Loucy (cell line): ENCODE measurements around the gene GPHA2.

ENCODE experiments used
- H2AFZ ChIP-seq: fragments of 200-600 bp; sonication (generic); 2 replicates; pipeline ENCODE4 v1.6.0; 2016; ENCODE audit warnings: antibody characterized with exemption, mild to moderate bottlenecking, low read length, moderate library complexity
- H3F3A ChIP-seq: fragments of 200-600 bp; 2 replicates; pipeline ENCODE4 v1.6.0; 2016; ENCODE audit warnings: antibody characterized with exemption, low read depth, mild to moderate bottlenecking
- H3K27me3 ChIP-seq: fragments of 200-600 bp; sonication (generic); 2 replicates; pipeline ENCODE4 v1.6.1; 2014; ENCODE audit warnings: low read length, mild to moderate bottlenecking; ENCODE audit not compliant: insufficient read depth, poor library complexity, severe bottlenecking
- H3K36me3 ChIP-seq: fragments of 200-600 bp; sonication (generic); 2 replicates; pipeline ENCODE4 v1.6.1; 2016; ENCODE audit warnings: low read length; ENCODE audit not compliant: insufficient read depth
- H3K4me1 ChIP-seq: fragments of 200-600 bp; sonication (generic); 2 replicates; pipeline ENCODE4 v1.5.1; 2014; ENCODE audit warnings: low read length, mild to moderate bottlenecking; ENCODE audit not compliant: insufficient read depth, poor library complexity, severe bottlenecking
- H3K4me2 ChIP-seq: fragments of 200-600 bp; sonication (generic); 2 replicates; pipeline ENCODE4 v1.6.0; 2014; ENCODE audit warnings: antibody characterized with exemption, low read length, low read depth, mild to moderate bottlenecking; ENCODE audit not compliant: poor library complexity, severe bottlenecking
- H3K4me3 ChIP-seq: fragments of 200-600 bp; sonication (generic); 2 replicates; pipeline ENCODE4 v1.5.1; 2014; ENCODE audit warnings: low read length, mild to moderate bottlenecking, mixed read lengths; ENCODE audit not compliant: poor library complexity, severe bottlenecking
- H3K79me2 ChIP-seq: fragments of 200-600 bp; sonication (generic); 2 replicates; pipeline ENCODE4 v1.6.1; 2014; ENCODE audit warnings: low read length; ENCODE audit not compliant: insufficient read depth
- H3K9ac ChIP-seq: fragments of 200-600 bp; sonication (generic); 2 replicates; pipeline ENCODE4 v1.6.0; 2014; ENCODE audit warnings: mild to moderate bottlenecking, low read depth, low read length, moderate library complexity; ENCODE audit not compliant: poor library complexity, severe bottlenecking
- H3K9me2 ChIP-seq: fragments of 200-600 bp; sonication (generic); replicated peaks from 2 replicates; pipeline ENCODE4 v1.6.1; 2016; ENCODE audit warnings: low read depth, low read length, mixed read lengths
- H3K9me3 ChIP-seq: fragments of 200-600 bp; sonication (generic); 2 replicates; pipeline ENCODE4 v1.6.1; 2014; ENCODE audit warnings: mild to moderate bottlenecking, antibody characterized with exemption, low read length, low read depth; ENCODE audit not compliant: insufficient read depth
- H4K20me1 ChIP-seq: fragments of 200-600 bp; sonication (generic); 2 replicates; pipeline ENCODE4 v1.6.0; 2014; ENCODE audit warnings: antibody characterized with exemption, low read length, mild to moderate bottlenecking; ENCODE audit not compliant: insufficient read depth, poor library complexity, severe bottlenecking
- CTCF ChIP-seq: fragments of 200-600 bp; sonication (generic); conservative IDR thresholded peaks from 2 replicates; pipeline ENCODE4 v1.5.1; 2014; ENCODE audit warnings: mild to moderate bottlenecking, antibody characterized with exemption, low read length
- EZH2phosphoT487 ChIP-seq: fragments of 200-600 bp; IDR thresholded peaks from 2 replicates; pipeline ENCODE4 v1.6.1; 2018; ENCODE audit warnings: antibody characterized with exemption, mild to moderate bottlenecking, moderate library complexity, borderline replicate concordance

The GPHA2 gene

DNA sequence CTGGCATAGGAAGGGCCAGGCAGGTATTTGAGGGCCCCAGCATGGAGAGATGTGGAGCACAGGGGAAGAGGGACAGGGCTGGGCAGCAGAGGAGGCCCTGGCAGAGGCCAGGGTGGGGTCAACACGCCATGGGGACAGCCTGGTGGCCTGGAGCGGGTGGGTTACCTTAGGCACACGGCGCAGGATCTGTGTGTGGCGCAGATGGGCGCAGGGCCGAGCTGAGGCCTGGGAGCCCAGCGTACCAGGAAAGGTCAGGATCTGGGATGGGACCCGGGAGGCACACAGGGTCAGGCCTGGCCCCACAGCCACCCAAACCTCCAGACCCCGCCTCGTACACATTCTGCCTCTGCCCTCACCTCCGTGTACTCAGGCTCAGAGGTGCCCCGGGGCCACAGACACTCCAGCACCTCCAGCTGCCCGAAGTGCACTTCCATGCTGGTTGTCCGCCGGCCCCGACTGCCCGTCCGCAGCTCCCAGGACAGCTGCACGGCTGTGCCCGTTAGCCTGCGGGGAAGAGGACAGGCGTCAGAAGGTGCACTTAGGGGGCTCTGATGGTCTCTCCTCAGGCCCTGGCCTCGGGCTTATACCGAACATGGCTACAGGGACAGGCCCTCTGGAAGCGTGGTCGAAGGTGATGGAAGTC lies 25.1 kb downstream of the GPHA2 start:
- Histone ChIP-seq H2AFZ (no peak overlapping the region), H3K27me3 (no peaks in the 10 kb centered on the region), H3K9ac (no peak overlapping the region), H3K9me3 (no peaks in the 10 kb centered on the region), H3K36me3 (peaks cover 6% of the 10 kb centered on the region; the same call in 1 of the 2 replicates), H3F3A (no peaks in the 10 kb centered on the region), H3K4me1 (peaks cover 3% of the 10 kb centered on the region), H3K9me2 (no peaks in the 10 kb centered on the region), H3K4me2 (no peak overlapping the region), H4K20me1 (no peaks in the 10 kb centered on the region), H3K79me2 (peaks cover 6% of the 10 kb centered on the region; the same call in 1 of the 2 replicates), H3K4me3 (no peak overlapping the region)
- no peak for TF ChIP-seq CTCF
- TF ChIP-seq EZH2phosphoT487: no peak

DNA sequence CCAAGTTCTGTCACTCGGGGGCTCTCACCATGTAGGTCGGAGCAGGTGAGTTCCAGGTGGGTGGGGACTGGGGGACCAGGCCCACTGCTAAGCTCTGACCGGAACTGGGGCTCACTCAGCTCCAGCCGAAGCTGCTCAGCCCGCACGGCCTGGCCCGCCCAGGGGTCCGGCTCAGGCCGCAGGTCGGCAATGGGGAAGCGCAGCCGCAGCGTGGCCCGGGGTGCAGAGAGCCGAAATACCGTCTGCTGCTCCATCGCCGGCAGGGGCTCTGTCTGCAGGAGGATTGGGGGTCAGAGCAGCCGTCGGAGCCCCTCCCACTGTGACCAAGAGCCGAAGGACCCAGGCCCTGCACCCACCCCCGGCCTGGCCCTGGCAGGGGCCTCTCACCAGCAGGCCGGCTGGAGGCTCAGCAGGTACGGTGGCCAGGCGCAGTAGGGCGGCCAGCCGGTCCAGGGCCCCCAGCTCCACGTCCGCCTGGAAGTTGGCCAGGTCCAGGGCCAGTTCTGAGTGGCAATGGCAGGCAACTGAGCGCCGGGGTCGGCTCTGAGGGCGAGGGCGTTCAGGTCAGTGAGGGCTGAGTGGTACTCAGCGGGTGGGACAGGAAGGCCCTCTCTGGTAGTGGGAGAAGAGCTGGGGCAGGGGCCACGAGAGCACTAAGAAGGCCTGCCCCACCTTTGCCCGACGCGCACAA lies 25.9 kb downstream of the GPHA2 start:
- H3K9ac ChIP-seq: no peak overlapping the region
- H3F3A ChIP-seq: no peaks in the 10 kb centered on the region
- no peak overlapping the region for H3K4me2 ChIP-seq
- no peaks in the 10 kb centered on the region for H3K27me3 ChIP-seq
- no peaks in the 10 kb centered on the region for H3K9me2 ChIP-seq
- TF ChIP-seq EZH2phosphoT487: no peak
- no peak for TF ChIP-seq CTCF
- no peaks in the 10 kb centered on the region for H3K9me3 ChIP-seq
- no peaks in the 10 kb centered on the region for H4K20me1 ChIP-seq
- no peak overlapping the region for H3K4me3 ChIP-seq
- H2AFZ ChIP-seq: no peak overlapping the region
- H3K79me2 ChIP-seq: no peaks in the 10 kb centered on the region
- H3K36me3 ChIP-seq: peaks cover 11% of the 10 kb centered on the region; the same call in 1 of the 2 replicates
- H3K4me1 ChIP-seq: no peaks in the 10 kb centered on the region

DNA sequence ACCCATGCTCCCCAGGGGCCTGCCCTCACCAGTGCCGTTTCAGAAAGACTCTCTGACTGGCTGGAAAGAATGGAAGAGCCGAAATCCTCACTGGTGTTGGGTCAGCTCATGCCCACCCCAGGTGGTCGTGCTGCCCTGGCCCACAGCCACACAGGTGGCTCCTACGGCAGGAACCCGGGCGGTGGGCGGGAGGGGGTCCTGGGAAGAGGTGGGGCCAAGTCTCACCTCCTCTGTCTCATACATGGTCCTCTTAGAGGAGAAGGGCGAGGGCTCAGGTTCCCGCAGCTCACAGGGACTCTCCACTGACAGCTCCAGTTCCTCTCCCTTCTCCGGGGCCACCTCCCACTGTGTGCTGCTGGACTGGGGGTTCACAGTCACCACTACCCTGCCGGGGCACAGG lies 26.9 kb downstream of the GPHA2 start:
- H2AFZ ChIP-seq: no peak overlapping the region
- H3K4me1 ChIP-seq: no peaks in the 10 kb centered on the region
- no peaks in the 10 kb centered on the region for H3K9me2 ChIP-seq
- H3K4me3 ChIP-seq: no peak overlapping the region
- no peaks in the 10 kb centered on the region for H3K79me2 ChIP-seq
- H3K36me3 ChIP-seq: peaks cover 11% of the 10 kb centered on the region; the same call in 1 of the 2 replicates
- no peaks in the 10 kb centered on the region for H3K27me3 ChIP-seq
- no peaks in the 10 kb centered on the region for H4K20me1 ChIP-seq
- no peak overlapping the region for H3K9ac ChIP-seq
- H3K9me3 ChIP-seq: no peaks in the 10 kb centered on the region
- no peaks in the 10 kb centered on the region for H3F3A ChIP-seq
- TF ChIP-seq EZH2phosphoT487: no peak
- TF ChIP-seq CTCF: no peak
- no peak overlapping the region for H3K4me2 ChIP-seq
